MM.1S (cell line): ENCODE results near the gene CHAF1A.

Experiments
- DNase-seq: peaks from one replicate; pipeline ENCODE4 v3.0.0-alpha.2; 2015
- H2AFZ ChIP-seq: fragments of 300-600 bp; sonication (generic); 2 replicates; pipeline ENCODE4 v1.6.0; 2016; ENCODE audit warnings: antibody characterized with exemption, low read length
- H3F3A ChIP-seq: fragments of 300-600 bp; sonication (generic); 2 replicates; pipeline ENCODE4 v1.6.1; 2016; ENCODE audit warnings: mild to moderate bottlenecking, antibody characterized with exemption, low read length, moderate library complexity, mixed read lengths; ENCODE audit not compliant: insufficient read depth
- H3K27ac ChIP-seq: fragments of 300-600 bp; sonication (generic); 2 replicates; pipeline ENCODE4 v1.5.1; 2016; ENCODE audit warnings: mild to moderate bottlenecking, low read length
- H3K27me3 ChIP-seq: fragments of 300-600 bp; sonication (generic); replicated peaks from 2 replicates; pipeline ENCODE4 v1.6.0; 2016; ENCODE audit warnings: low read length; ENCODE audit not compliant: insufficient read depth
- H3K36me3 ChIP-seq: fragments of 300-600 bp; sonication (generic); replicated peaks from 2 replicates; pipeline ENCODE4 v1.6.1; 2016; ENCODE audit warnings: mild to moderate bottlenecking, low read length, mixed read lengths; ENCODE audit not compliant: insufficient read depth
- H3K4me1 ChIP-seq: fragments of 300-600 bp; sonication (generic); 2 replicates; pipeline ENCODE4 v1.6.1; 2016; ENCODE audit warnings: low read length, mixed read lengths
- H3K4me2 ChIP-seq: fragments of 300-600 bp; sonication (generic); 2 replicates; pipeline ENCODE4 v1.6.0; 2016; ENCODE audit warnings: low read depth, low read length
- H3K4me3 ChIP-seq: fragments of 300-600 bp; sonication (generic); 2 replicates; pipeline ENCODE4 v1.5.1; 2016; ENCODE audit warnings: low read length, mixed read lengths
- H3K79me2 ChIP-seq: fragments of 300-600 bp; sonication (generic); 2 replicates; pipeline ENCODE4 v1.6.1; 2016; ENCODE audit warnings: mixed run types, low read length, mixed read lengths
- H3K9ac ChIP-seq: fragments of 300-600 bp; sonication (generic); 2 replicates; pipeline ENCODE4 v1.6.1; 2016; ENCODE audit warnings: low read length, mixed read lengths
- H3K9me2 ChIP-seq: fragments of 300-600 bp; sonication (generic); replicated peaks from 2 replicates; pipeline ENCODE4 v1.6.1; 2016; ENCODE audit warnings: mild to moderate bottlenecking, low read length, mixed read lengths; ENCODE audit not compliant: insufficient read depth
- H3K9me3 ChIP-seq: fragments of 300-600 bp; sonication (generic); replicated peaks from 2 replicates; pipeline ENCODE4 v1.6.1; 2016; ENCODE audit warnings: mild to moderate bottlenecking, low read length, mixed read lengths; ENCODE audit not compliant: insufficient read depth
- H4K20me1 ChIP-seq: fragments of 300-600 bp; sonication (generic); 2 replicates; pipeline ENCODE4 v1.6.1; 2016; ENCODE audit warnings: mild to moderate bottlenecking, low read length, moderate library complexity, mixed read lengths; ENCODE audit not compliant: insufficient read depth
- CTCF ChIP-seq: fragments of 300-600 bp; sonication (generic); IDR thresholded peaks from 2 replicates; pipeline ENCODE4 v1.5.1; 2016; ENCODE audit warnings: antibody characterized with exemption, low read length, mixed read lengths
- EZH2 ChIP-seq: fragments of 300-600 bp; sonication (generic); optimal IDR thresholded peaks from 2 replicates; pipeline ENCODE3; 2017; ENCODE audit warnings: low read depth, mild to moderate bottlenecking, antibody characterized with exemption, low read length, mixed read lengths
- EZH2phosphoT487 ChIP-seq: fragments of 300-600 bp; sonication (generic); IDR thresholded peaks from 2 replicates; pipeline ENCODE4 v1.6.1; 2018; ENCODE audit warnings: antibody characterized with exemption, low read length

Gene CHAF1A

GRCh38 chr19:4437103-4437502 is 34.7 kb downstream of the CHAF1A start:
- H3K27me3 ChIP-seq, result no peaks in the 10 kb centered on the region
- no peak overlapping the region for H3K4me2 ChIP-seq
- H3K9ac ChIP-seq, result no peak overlapping the region
- no peak overlapping the region for H3K4me3 ChIP-seq
- H3F3A ChIP-seq, result no peaks in the 10 kb centered on the region
- no peak overlapping the region for H3K27ac ChIP-seq
- H3K9me3 ChIP-seq, result no peaks in the 10 kb centered on the region
- H3K9me2 ChIP-seq, result no peaks in the 10 kb centered on the region
- no peak for DNase-seq
- H3K4me1 ChIP-seq, result no peaks in the 10 kb centered on the region
- TF ChIP-seq CTCF (no peak), EZH2phosphoT487 (no peak), EZH2 (no peak)
- H3K79me2 ChIP-seq, result peaks cover 22% of the 10 kb centered on the region
- no peak overlapping the region for H2AFZ ChIP-seq
- peaks cover 22% of the 10 kb centered on the region for H3K36me3 ChIP-seq
- no peaks in the 10 kb centered on the region for H4K20me1 ChIP-seq

DNA sequence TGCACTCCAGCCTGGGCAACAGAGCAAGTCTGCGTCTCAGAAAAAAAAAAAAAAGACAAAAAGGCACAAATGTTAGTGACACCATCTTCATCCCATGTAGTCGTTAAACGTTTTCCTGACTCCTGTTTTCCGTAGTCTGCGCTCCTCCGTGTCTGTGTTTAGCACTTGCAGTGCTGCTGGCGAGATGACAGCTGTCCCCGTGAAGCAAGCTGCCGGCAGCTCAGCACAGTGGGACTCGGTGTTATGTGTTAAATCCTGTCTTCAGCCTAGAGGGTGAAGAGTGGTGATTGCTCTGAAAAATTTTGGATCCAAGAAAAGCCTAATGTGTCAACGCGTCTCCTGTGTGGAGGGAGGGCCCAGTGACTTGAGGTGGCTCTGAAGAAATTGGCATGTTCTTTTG is 36.8 kb downstream of the CHAF1A start:
- Histone ChIP-seq H3F3A (no peaks in the 10 kb centered on the region), H3K4me3 (no peak overlapping the region), H4K20me1 (no peaks in the 10 kb centered on the region), H3K36me3 (peaks cover 12% of the 10 kb centered on the region), H3K9me2 (no peaks in the 10 kb centered on the region), H3K4me1 (no peaks in the 10 kb centered on the region), H3K9ac (no peak overlapping the region), H2AFZ (no peak overlapping the region), H3K27ac (no peak overlapping the region), H3K79me2 (peaks cover 15% of the 10 kb centered on the region), H3K9me3 (no peaks in the 10 kb centered on the region), H3K4me2 (no peak overlapping the region), H3K27me3 (no peaks in the 10 kb centered on the region)
- TF ChIP-seq EZH2, result no peak
- TF ChIP-seq CTCF, result no peak
- DNase-seq, result no peak

DNA sequence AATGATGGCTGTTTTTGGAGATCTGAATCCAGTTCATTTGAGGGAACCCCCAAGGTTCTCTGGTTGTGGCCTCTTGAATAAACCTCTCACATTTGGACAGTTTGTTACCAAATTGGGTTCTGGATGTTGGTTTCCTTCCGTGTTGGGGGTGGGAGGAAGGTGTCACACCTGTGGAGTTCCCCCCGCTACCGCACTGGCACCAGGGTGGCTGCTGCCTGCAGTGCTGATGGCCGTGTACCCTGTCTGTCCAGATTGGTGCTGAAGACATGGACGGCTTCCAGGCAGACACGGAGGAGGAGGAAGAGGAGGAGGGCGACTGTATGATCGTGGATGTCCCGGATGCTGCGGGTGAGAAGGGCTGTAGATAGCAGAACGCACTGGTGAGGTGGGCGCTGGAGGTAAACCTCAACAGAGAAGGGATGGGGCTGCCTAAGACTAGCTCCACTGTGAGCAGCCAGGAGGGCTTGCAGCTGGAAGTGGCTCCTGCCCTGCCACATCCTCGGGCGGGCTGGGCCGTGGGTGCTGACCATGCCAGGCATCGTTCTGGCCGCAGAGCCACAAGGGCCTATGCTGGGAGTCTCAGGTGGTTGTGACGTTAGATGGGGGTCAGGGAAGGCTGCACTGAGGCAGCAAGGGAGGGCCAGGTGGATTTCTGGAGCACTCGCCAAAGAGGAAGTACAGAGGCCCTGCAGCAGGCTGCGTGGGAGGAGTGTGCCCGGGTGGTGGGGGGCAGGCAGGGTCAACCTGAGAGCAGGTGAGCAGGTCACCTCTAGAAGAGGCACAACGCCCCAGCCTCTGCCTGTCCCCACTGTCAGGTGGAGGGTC is 39.8 kb downstream of the CHAF1A start:
- Histone ChIP-seq H3K4me2 (no peak overlapping the region), H3K79me2 (peaks cover 11% of the 10 kb centered on the region), H3K9ac (no peak overlapping the region), H3F3A (no peaks in the 10 kb centered on the region), H3K9me3 (no peaks in the 10 kb centered on the region), H3K27ac (no peak overlapping the region), H4K20me1 (peaks cover 8% of the 10 kb centered on the region; the same call in 1 of the 2 replicates), H2AFZ (no peak overlapping the region), H3K9me2 (no peaks in the 10 kb centered on the region), H3K36me3 (peaks cover 10% of the 10 kb centered on the region; the same call in 1 of the 2 replicates), H3K4me3 (no peak overlapping the region), H3K4me1 (no peaks in the 10 kb centered on the region), H3K27me3 (no peaks in the 10 kb centered on the region)
- no peak for DNase-seq
- no peak for TF ChIP-seq EZH2

DNA sequence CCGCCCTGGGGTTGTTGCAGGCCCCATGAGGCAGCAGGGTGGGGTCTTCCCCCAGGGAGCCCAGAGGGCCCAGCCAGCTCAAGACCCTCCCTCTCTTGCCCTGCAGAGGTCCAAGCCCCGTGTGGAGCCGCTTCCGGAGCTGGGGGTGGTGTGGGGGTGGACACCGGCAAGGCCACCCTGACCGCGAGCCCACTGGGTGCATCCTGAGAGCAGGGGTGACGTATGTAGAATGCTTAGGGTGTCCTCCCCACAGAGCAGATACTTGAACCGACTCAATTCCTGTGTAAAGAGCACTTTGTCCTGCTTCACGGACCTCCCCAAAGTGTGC is 40.3 kb downstream of the CHAF1A start:
- DNase-seq, result no peak
- Histone ChIP-seq H3K36me3 (peaks cover 10% of the 10 kb centered on the region; the same call in 1 of the 2 replicates), H4K20me1 (peaks cover 8% of the 10 kb centered on the region; the same call in 1 of the 2 replicates)

More for the DNA sequence above, 40.3 kb downstream of the CHAF1A start:
- no peaks in the 10 kb centered on the region for H3K9me3 ChIP-seq
- no peaks in the 10 kb centered on the region for H3K9me2 ChIP-seq
- H3K27ac ChIP-seq, result no peak overlapping the region
- no peak overlapping the region for H3K4me2 ChIP-seq
- H3K27me3 ChIP-seq, result no peaks in the 10 kb centered on the region
- no peaks in the 10 kb centered on the region for H3F3A ChIP-seq
- H2AFZ ChIP-seq, result no peak overlapping the region
- H3K4me1 ChIP-seq, result no peaks in the 10 kb centered on the region
- no peak for TF ChIP-seq EZH2phosphoT487
- TF ChIP-seq CTCF, result no peak
- TF ChIP-seq EZH2, result no peak
- no peak overlapping the region for H3K9ac ChIP-seq
- H3K79me2 ChIP-seq, result peaks cover 11% of the 10 kb centered on the region
- no peak overlapping the region for H3K4me3 ChIP-seq
